ENCODE data around the gene HIVEP2.

HIVEP2 gene

DNA sequence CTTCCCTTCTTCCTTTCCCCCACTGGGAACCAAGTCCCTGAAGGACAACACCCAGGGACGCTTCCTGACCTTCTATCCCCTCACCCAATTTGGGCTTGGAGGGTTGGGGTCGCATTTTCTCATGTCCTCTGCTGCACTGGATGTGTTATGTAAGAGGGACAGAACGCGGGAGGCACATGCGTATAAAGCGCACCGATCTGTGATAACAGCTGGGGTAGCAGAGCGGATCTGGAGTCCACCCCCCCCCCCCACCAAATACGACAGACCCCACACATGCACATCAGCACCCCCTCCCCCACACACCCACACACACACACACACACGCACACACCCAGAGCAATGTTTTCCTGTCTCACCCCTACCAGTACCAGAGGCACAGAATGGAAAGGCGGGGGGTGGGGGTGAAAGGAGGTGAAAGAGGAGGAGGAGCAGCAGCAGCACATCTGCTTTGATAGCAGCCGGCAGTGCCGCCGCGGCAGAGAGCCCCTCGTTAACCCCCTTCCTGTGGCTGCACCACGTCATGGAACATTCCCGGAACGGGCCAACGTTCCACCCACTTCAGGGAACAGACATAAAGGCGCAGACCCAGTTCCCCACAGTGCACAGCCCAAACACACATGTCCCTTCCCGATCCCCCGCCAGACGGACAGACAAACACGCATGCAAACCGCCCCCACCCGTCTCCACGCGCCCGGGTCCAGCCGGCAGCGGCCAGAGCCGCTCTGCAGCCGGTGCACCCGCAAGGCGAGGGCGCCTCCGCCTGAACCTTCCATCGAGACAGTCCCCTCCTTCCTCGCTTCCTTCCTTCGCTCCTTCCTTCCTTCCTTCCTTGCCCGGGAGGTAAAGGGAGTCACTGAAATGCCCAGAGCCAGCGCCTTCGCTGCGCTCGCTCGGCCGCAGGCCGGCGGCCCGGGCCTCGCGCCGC, 590 bp downstream of the HIVEP2 start:
- no peak for DNase-seq

GRCh38 chr6:142943711-142944123, 1.3 kb downstream of the HIVEP2 start:
- DNase-seq = no peak

- no peak for DNase-seq
Measured at GRCh38 chr6:142942805-142943227, 2.2 kb downstream of the HIVEP2 start.

- no peak for DNase-seq
Measured at GRCh38 chr6:142942238-142942637, 2.7 kb downstream of the HIVEP2 start.

DNA sequence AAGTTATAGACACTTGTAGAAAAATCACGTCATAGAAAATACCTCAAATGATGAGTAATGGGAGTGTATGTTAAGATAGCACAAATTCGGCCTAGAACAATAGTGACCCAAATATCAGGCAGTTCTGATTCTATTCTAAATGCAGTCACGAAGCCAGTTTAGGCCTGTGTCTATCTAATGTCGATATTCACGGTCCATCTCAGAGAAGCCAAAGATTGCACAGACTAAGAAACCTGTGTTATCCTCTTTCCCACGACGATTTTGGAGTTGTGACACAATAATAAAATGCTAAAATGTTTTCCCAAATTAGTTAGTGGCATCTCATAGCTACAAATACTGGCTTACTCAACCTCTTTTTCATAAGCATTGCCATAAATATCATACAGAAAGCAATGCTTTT, 4.0 kb downstream of the HIVEP2 start:
- DNase-seq = no peak

- no peak for DNase-seq
Measured at GRCh38 chr6:142940487-142940886, 4.5 kb downstream of the HIVEP2 start.

GRCh38 chr6:142938510-142938909, 6.5 kb downstream of the HIVEP2 start:
- DNase-seq = no peak

- no peak for DNase-seq
Measured at GRCh38 chr6:142937986-142938385, 7.0 kb downstream of the HIVEP2 start.

- DNase-seq = no peak
Measured at GRCh38 chr6:142935553-142936517, 9.1 kb downstream of the HIVEP2 start.

DNA sequence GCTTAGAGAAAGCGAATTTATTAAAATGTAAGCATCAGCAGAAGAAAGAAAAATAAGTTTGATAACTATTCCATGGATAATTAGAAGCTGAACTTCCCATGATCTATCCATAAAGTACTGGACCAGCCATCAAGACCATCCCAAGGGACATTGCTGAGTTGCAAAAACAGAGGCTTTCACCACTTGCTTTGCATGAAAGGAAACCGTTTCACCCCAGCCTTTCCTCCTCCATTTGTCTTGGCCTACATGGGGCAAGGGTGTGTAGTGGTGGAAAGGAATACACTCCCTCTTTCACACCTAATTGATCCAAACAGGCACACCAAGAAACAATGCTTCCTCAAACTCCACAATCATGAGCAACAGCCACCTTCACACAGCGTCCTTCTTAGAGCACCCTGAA, 10.4 kb downstream of the HIVEP2 start:
- no peak for DNase-seq

- DNase-seq = no peak
Measured at GRCh38 chr6:142934106-142934505, 10.9 kb downstream of the HIVEP2 start.

- DNase-seq = no peak
Measured at GRCh38 chr6:142933701-142934100, 11.3 kb downstream of the HIVEP2 start.

- no peak for DNase-seq
Measured at GRCh38 chr6:142932889-142933288, 12.1 kb downstream of the HIVEP2 start.

- no peak for DNase-seq
Measured at GRCh38 chr6:142929751-142930358, 15.1 kb downstream of the HIVEP2 start.

DNA sequence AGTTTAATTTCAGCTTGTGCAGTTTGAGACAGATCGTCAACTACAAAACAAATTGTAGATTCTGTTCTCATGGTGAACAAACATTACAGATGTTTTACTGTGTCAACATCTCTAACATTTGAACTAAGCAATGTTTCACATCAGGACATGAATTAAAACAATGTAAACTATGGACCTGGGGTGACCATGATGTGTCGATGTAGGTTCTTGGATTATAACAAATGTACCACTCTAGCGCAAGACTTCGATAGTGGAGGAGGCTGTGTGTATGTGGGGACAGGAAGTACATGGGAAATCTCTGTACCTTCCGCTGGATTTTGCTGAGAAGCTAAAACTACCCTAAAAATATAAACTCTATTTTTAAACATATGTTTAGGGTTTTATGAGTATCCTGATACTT, 17.1 kb downstream of the HIVEP2 start:
- DNase-seq = no peak

GRCh38 chr6:142927271-142927580, 17.8 kb downstream of the HIVEP2 start:
- no peak for DNase-seq

- no peak for DNase-seq
Measured at GRCh38 chr6:142926494-142927270, 18.3 kb downstream of the HIVEP2 start.

DNA sequence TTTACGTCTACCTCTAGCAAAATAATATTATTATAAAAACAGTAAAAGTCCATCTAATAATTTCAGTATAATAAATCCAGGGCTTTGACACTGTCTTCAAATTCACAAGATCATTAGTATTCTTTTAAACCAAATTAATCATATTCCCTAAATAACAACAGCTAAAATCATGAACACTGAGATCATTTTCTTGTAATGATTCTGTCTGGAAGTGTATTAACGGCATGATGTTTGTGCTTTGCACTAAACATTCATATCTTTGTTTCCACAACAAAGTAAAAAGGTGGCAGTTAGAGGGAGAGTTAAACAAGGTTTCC, 18.8 kb downstream of the HIVEP2 start:
- no peak for DNase-seq

DNA sequence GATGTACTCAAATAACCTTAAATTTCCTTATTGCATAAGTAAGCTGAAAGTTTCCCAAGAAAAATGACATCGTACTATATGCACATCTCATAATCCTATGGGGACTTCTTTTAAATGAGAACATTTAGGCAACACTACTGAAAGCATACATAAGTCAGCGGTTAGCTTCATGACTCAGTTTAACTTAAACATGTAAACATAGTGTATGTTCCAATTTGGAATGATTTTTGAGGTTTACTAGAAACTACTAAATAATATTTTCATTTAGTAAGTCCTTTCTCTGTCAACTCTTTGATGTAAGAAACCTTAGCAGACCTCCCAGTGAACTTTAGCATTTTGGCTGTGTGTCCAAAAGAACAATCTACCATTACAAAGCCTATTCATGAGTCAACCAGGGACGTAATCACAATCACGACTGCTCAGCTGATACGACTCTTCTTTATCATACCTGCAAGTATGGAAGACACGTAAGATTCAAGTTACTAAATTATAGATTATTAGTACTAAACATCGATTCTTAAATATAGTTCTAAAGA, 19.3 kb downstream of the HIVEP2 start:
- no peak for DNase-seq

GRCh38 chr6:142918339-142919042, 26.5 kb downstream of the HIVEP2 start:
- DNase-seq = no peak

GRCh38 chr6:142916881-142917280, 28.1 kb downstream of the HIVEP2 start:
- DNase-seq = no peak
